Neural progenitor cell (in vitro differentiated cells): ENCODE measurements around the gene PPP2R5C. TPM values are rescaled to one million over a fixed set of nuclear protein-coding genes. Genes with fewer than 3 reads are reported as not detected.

Source experiments
- DNase-seq: peaks from one replicate; pipeline ENCODE4 v3.0.0-alpha.2; 2016; ENCODE audit warnings: low spot score
- H2AFZ ChIP-seq: fragments of 200-600 bp; sonication (generic); replicated peaks from 2 replicates; pipeline ENCODE4 v1.6.1; 2016; ENCODE audit warnings: antibody characterized with exemption
- H3F3A ChIP-seq: fragments of 200-600 bp; sonication (generic); 2 replicates; pipeline ENCODE4 v1.6.1; 2016; ENCODE audit warnings: antibody characterized with exemption, low read depth
- H3K27ac ChIP-seq: fragments of 200-600 bp; sonication (generic); 2 replicates; pipeline ENCODE4 v1.5.1; 2016; ENCODE audit warnings: mild to moderate bottlenecking
- H3K27me3 ChIP-seq: fragments of 200-600 bp; sonication (generic); 2 replicates; pipeline ENCODE4 v1.6.1; 2016; ENCODE audit warnings: mild to moderate bottlenecking, moderate library complexity
- H3K36me3 ChIP-seq: fragments of 200-600 bp; sonication (generic); 2 replicates; pipeline ENCODE4 v1.5.1; 2016
- H3K4me1 ChIP-seq: fragments of 200-600 bp; sonication (generic); 2 replicates; pipeline ENCODE4 v1.6.1; 2016; ENCODE audit warnings: mixed run types
- H3K4me2 ChIP-seq: fragments of 200-600 bp; sonication (generic); 2 replicates; pipeline ENCODE4 v1.6.1; 2016
- H3K4me3 ChIP-seq: fragments of 200-600 bp; sonication (generic); 2 replicates; pipeline ENCODE4 v1.5.1; 2016
- H3K79me2 ChIP-seq: fragments of 200-600 bp; sonication (generic); 2 replicates; pipeline ENCODE4 v1.6.1; 2016; ENCODE audit warnings: low read depth
- H3K9ac ChIP-seq: fragments of 200-600 bp; sonication (generic); 2 replicates; pipeline ENCODE4 v1.6.1; 2016
- H3K9me3 ChIP-seq: fragments of 200-600 bp; sonication (generic); 2 replicates; pipeline ENCODE4 v1.5.1; 2016; ENCODE audit warnings: low read depth
- H4K20me1 ChIP-seq: fragments of 200-600 bp; sonication (generic); 2 replicates; pipeline ENCODE4 v1.6.1; 2016; ENCODE audit warnings: low read depth
- H3K27ac Mint-ChIP-seq: 3 replicates; pipeline ENCODE4 v1.8.0; 2021; ENCODE audit warnings: mixed read lengths
- H3K27me3 Mint-ChIP-seq: 2 replicates; pipeline ENCODE4 v1.8.0; 2022; ENCODE audit warnings: low read depth, mild to moderate bottlenecking, inconsistent platforms, moderate library complexity, mixed read lengths; ENCODE audit not compliant: insufficient read depth
- H3K36me3 Mint-ChIP-seq: 3 replicates; pipeline ENCODE4 v1.8.0; 2021; ENCODE audit warnings: mixed read lengths
- H3K4me1 Mint-ChIP-seq: 3 replicates; pipeline ENCODE4 v1.8.0; 2021; ENCODE audit warnings: mixed read lengths
- H3K4me3 Mint-ChIP-seq: 3 replicates; pipeline ENCODE4 v1.8.0; 2021; ENCODE audit warnings: mild to moderate bottlenecking, moderate library complexity, mixed read lengths
- H3K9me3 Mint-ChIP-seq: 3 replicates; pipeline ENCODE4 v1.8.0; 2020; ENCODE audit warnings: mixed read lengths
- EZH2 ChIP-seq: fragments of 200-600 bp; sonication (generic); IDR thresholded peaks from 2 replicates; pipeline ENCODE4 v1.6.1; 2017; ENCODE audit warnings: antibody characterized with exemption, mild to moderate bottlenecking, moderate library complexity
- EZH2phosphoT487 ChIP-seq: fragments of 200-600 bp; sonication (generic); IDR thresholded peaks from 2 replicates; pipeline ENCODE4 v1.6.1; 2017; ENCODE audit warnings: antibody characterized with exemption
- total RNA-seq: library from RNA; depleted of rRNA; stranded (reverse); fragments of >200 nt; gene quantifications from 2 replicates; pipeline ENCODE4 v1.2.3, GENCODE V29; 2015; ENCODE audit warnings: low replicate concordance
- TF ChIP-seq, protein P1 (sequence below): fragments of 200-600 bp; sonication (generic); IDR thresholded peaks from 2 replicates; pipeline ENCODE4 v1.5.1; 2017; ENCODE audit warnings: antibody characterized with exemption, mild to moderate bottlenecking

PPP2R5C gene
- total RNA-seq, 1 donor from 2014 or later = 183 TPM

DNA sequence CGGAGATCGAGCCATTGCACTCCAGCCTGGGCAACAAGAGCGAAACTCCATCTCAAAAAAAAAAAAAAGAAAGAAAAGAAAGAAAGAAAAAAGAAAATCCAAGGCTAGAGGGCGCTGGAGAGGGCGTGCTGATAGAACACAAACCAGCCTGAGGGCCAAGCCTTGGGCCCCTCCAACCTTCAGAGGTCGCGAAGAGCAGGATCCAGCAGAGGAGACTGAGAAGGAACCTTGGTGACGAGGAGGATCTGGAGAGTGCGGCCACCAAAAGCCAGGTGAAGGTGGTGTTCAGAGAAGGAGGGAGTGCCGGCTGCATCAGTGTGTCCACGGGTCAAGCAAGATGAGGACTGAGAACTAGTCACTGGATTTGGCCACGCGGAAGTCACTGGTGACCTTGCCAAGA is 198.7 kb downstream of the PPP2R5C start:
- peaks cover 30% of the 10 kb centered on the region for H3K27me3 ChIP-seq
- H3K27me3 Mint-ChIP-seq = peaks cover 3% of the 10 kb centered on the region
- no peak overlapping the region for H3K27ac ChIP-seq
- peaks cover 8% of the 10 kb centered on the region for H3K79me2 ChIP-seq
- H3K9me3 Mint-ChIP-seq = no peaks in the 10 kb centered on the region
- no peak for TF ChIP-seq EZH2
- TF ChIP-seq, protein P1, sequence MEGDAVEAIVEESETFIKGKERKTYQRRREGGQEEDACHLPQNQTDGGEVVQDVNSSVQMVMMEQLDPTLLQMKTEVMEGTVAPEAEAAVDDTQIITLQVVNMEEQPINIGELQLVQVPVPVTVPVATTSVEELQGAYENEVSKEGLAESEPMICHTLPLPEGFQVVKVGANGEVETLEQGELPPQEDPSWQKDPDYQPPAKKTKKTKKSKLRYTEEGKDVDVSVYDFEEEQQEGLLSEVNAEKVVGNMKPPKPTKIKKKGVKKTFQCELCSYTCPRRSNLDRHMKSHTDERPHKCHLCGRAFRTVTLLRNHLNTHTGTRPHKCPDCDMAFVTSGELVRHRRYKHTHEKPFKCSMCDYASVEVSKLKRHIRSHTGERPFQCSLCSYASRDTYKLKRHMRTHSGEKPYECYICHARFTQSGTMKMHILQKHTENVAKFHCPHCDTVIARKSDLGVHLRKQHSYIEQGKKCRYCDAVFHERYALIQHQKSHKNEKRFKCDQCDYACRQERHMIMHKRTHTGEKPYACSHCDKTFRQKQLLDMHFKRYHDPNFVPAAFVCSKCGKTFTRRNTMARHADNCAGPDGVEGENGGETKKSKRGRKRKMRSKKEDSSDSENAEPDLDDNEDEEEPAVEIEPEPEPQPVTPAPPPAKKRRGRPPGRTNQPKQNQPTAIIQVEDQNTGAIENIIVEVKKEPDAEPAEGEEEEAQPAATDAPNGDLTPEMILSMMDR = peak; percentile 56
- no peak for TF ChIP-seq EZH2phosphoT487
- H3F3A ChIP-seq = peaks cover 5% of the 10 kb centered on the region
- H3K4me2 ChIP-seq = no peak overlapping the region
- H3K4me3 Mint-ChIP-seq = peak overlapping the region; percentile 22
- peak overlapping the region; percentile 77 for H2AFZ ChIP-seq
- H3K36me3 ChIP-seq = no peaks in the 10 kb centered on the region
- H3K36me3 Mint-ChIP-seq = no peaks in the 10 kb centered on the region
- H4K20me1 ChIP-seq = no peaks in the 10 kb centered on the region
- no peaks in the 10 kb centered on the region for H3K4me1 ChIP-seq
- H3K27ac Mint-ChIP-seq = no peak overlapping the region
- DNase-seq = peak; percentile 51
- H3K9ac ChIP-seq = no peak overlapping the region
- H3K4me3 ChIP-seq = no peak overlapping the region
- peaks cover 10% of the 10 kb centered on the region for H3K4me1 Mint-ChIP-seq
- H3K9me3 ChIP-seq = no peaks in the 10 kb centered on the region

DNA sequence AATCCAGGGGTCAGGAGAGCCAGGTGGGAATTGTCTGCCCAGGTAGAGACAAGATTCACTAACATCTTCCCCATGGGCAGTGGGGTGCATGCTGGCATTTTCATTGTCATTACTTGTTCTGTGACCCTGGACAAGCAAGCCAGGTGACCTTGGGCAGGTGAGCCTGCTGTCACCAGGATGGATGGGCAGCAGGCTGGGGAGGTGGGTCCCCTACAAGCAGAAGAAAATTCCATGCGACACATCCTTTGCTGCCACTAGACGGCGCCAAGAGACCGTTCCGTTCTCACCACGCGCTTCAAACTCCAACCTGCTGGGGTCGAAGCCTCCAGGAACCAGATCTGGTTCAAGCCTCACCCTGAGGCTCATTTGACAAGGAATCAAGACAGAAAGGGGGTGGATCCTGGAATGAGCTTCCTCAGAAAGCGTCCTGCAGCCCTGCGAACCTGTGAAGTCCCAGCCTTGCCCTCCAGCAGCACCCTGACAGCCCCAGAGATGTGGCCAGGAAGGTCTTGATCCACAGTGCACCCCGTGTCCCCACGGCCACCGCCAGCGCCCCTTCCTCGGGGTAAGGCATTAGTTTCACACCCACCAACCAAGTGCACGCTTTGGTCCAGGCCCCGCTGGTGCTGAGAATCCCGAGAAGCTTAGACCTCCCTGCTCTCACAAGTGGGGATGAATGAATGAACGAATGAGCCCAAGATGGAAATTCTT is 199.7 kb downstream of the PPP2R5C start:
- H3K27ac Mint-ChIP-seq = no peak overlapping the region
- H3K4me3 ChIP-seq = no peak overlapping the region
- H3F3A ChIP-seq = peaks cover 9% of the 10 kb centered on the region
- TF ChIP-seq, protein P1 = peak; percentile 81
- no peak for TF ChIP-seq EZH2phosphoT487
- no peak overlapping the region for H2AFZ ChIP-seq
- no peak overlapping the region for H3K9ac ChIP-seq
- DNase-seq = peak; percentile 90
- H3K4me1 ChIP-seq = peaks cover 5% of the 10 kb centered on the region
- no peaks in the 10 kb centered on the region for H3K36me3 ChIP-seq
- H3K9me3 Mint-ChIP-seq = no peaks in the 10 kb centered on the region
- peaks cover 3% of the 10 kb centered on the region for H3K27me3 Mint-ChIP-seq
- peaks cover 30% of the 10 kb centered on the region for H3K27me3 ChIP-seq
- peak overlapping the region; percentile 22 for H3K4me3 Mint-ChIP-seq
- no peaks in the 10 kb centered on the region for H3K36me3 Mint-ChIP-seq
- H3K27ac ChIP-seq = no peak overlapping the region
- peaks cover 17% of the 10 kb centered on the region for H3K79me2 ChIP-seq
- no peaks in the 10 kb centered on the region for H3K9me3 ChIP-seq
- H3K4me2 ChIP-seq = no peak overlapping the region
- H4K20me1 ChIP-seq = peaks cover 9% of the 10 kb centered on the region
- peaks cover 16% of the 10 kb centered on the region for H3K4me1 Mint-ChIP-seq

DNA sequence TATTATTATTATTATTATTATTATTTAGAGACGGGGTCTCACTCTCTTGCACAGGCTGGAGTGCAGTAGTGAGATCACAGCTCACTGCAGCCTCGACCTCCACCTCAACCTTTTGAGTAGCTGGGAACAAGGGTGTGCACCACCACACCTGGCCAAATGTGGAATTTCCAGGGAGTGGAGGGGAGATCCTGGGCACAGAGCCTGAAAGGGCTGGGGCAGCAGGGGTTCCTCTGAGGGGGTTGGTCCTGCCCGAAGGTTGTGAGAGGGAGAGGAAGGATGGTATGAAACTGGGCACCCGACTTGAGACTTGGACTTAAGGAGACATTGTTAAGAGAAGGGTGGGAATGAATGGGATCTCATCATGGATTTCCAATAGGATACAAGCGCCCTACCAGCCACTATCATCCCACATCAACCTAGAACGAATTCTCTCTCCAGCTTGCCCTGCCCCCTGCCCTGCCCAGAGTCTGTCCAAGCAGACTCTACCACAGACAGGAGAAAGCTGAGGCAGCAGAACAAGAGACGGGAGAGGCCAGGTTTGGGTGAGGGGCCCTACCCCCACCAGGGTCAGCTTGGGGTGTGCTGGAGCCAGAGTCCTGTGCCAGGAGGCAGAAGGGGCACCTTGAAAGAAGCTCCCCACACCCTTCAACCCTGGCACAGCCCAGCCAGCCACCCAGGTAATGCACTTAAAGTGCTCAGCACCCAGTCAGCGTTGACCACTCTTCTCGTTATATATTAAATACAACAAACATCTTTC is 200.4 kb downstream of the PPP2R5C start:
- Histone ChIP-seq H3K79me2 (peaks cover 25% of the 10 kb centered on the region), H3K4me2 (no peak overlapping the region), H4K20me1 (peaks cover 17% of the 10 kb centered on the region), H3K27ac (no peak overlapping the region), H2AFZ (no peak overlapping the region), H3K9me3 (no peaks in the 10 kb centered on the region), H3F3A (peaks cover 9% of the 10 kb centered on the region), H3K4me3 (no peak overlapping the region), H3K36me3 (peaks cover 3% of the 10 kb centered on the region), H3K27me3 (peaks cover 30% of the 10 kb centered on the region), H3K9ac (no peak overlapping the region), H3K4me1 (peaks cover 13% of the 10 kb centered on the region)
- Mint-ChIP-seq H3K27ac (no peak overlapping the region), H3K27me3 (peaks cover 1% of the 10 kb centered on the region), H3K36me3 (no peaks in the 10 kb centered on the region), H3K9me3 (no peaks in the 10 kb centered on the region), H3K4me3 (no peak overlapping the region), H3K4me1 (peaks cover 21% of the 10 kb centered on the region)
- DNase-seq = no peak
- no peak for TF ChIP-seq EZH2
- no peak for TF ChIP-seq EZH2phosphoT487
- TF ChIP-seq, protein P1 = no peak
